ENCODE results near the gene DTD1.

DNA sequence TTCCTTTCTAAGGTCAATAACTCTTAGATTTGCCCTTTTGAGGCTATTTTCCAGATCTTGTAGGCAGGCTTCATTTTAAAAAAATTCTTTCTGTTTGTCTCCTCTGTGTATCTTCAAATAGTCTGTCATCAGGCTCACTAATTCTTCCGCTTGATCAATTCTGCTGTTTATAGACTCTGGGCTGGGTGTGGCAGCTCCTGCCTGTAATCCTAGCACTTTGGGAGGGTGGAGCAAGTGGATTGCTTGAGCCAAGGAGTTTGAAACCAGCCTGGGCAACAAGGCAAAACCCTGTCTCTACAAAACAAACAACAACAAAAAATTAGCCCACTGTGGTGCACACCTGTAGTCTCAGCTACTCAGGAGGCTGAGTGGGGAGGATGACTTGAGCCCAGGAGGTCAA lies 185.7 kb downstream of the DTD1 start:
- TF ChIP-seq, protein P1, sequence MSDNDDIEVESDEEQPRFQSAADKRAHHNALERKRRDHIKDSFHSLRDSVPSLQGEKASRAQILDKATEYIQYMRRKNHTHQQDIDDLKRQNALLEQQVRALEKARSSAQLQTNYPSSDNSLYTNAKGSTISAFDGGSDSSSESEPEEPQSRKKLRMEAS (IDR thresholded peaks at IDR 0.05; ENCODE audit: low read depth), result no peak
- TF ChIP-seq MXI1 (IDR thresholded peaks at IDR 0.05; ENCODE audit: low read depth, low read length), result no peak
- TF ChIP-seq EP300 (IDR thresholded peaks at IDR 0.05; ENCODE audit: borderline replicate concordance in 1 of 2, low read depth in 1 of 2, low read length in 1 of 2), result no peak
- no peak for TF ChIP-seq NRF1 (IDR thresholded peaks at IDR 0.05; ENCODE audit: low read depth, low read length)
